Hematopoietic multipotent progenitor cell treated with erythropoietin and hydrocortisone succinate and interleukin-3 and kit ligand, for 17 days (in vitro differentiated cells): ENCODE results near the gene LAMA4.

Source experiments
- DNase-seq: peaks from one replicate; pipeline ENCODE4 v3.0.0-alpha.2; 2015; ENCODE audit warnings: low spot score

The LAMA4 gene

GRCh38 chr6:112272799-112273198, 18.4 kb upstream of the LAMA4 start:
- no peak for DNase-seq

GRCh38 chr6:112270756-112271155, 16.4 kb upstream of the LAMA4 start:
- no peak for DNase-seq

- no peak for DNase-seq
Measured at GRCh38 chr6:112269979-112270566, 15.7 kb upstream of the LAMA4 start.

DNA sequence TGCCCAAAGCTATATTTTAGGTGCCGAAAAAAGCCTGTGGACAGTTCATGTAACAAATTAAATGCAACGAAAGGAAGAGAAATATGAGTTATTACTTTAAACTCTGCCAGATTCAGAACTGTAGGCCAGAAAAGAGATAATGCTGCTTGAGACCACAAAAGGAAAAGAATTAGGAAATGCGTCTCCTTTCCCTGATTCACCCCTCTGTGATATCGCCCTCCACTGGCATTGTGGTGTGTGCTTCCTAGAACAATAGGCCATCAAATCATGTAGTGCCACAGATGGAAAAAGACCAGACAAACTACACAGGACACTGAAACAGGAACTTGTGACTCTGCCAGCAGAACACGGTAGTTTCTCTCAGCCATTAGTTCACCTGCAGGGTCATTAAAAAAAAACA, 14.7 kb upstream of the LAMA4 start:
- DNase-seq = no peak

DNA sequence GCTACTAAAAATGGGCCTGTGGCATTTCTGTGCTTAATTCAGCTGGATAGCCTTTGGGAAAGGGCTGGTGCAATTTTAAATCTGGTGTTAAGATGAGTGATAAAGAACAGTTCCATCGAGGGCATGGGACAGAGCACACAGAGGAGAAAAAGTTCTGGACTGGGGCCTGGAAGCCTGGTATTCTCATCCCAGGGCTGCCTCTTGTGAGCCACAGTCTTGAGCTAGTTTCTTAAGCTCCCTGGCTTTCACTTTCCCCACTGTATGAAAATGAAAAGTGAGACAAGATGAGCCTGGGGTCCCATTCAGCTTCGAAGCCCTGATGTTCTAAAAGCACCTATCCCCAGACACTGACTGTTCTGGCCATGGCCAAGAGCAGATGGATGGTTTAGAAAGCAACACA, 14.3 kb upstream of the LAMA4 start:
- DNase-seq = no peak

- DNase-seq = no peak
Measured at GRCh38 chr6:112268019-112268418, 13.7 kb upstream of the LAMA4 start.

GRCh38 chr6:112266331-112266730, 12.0 kb upstream of the LAMA4 start:
- no peak for DNase-seq

- DNase-seq = no peak
Measured at GRCh38 chr6:112259337-112259675, 4.9 kb upstream of the LAMA4 start.

GRCh38 chr6:112258642-112259336, 4.4 kb upstream of the LAMA4 start:
- DNase-seq = no peak

- DNase-seq = no peak
Measured at GRCh38 chr6:112257178-112257855, 3.0 kb upstream of the LAMA4 start.

GRCh38 chr6:112254921-112255320, 554 bp upstream of the LAMA4 start:
- no peak for DNase-seq

DNA sequence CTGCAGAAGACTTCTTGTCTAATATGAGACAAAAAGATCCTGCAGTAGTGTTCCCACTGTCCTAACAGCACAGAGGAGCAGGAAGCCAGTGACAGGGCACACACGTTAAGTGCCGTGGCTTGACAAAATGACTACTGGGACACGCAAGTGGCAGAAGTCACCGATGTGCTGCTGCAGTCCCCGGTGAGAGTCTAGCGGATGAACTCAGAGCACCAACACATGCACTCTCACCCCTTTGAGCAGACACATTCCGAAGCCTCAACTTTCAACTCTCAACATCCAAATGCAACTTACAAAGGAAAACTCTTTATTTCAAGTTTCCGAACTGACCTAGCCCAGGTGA, 898 bp downstream of the LAMA4 start:
- no peak for DNase-seq

- DNase-seq = no peak
Measured at GRCh38 chr6:112252571-112253497, 1.5 kb downstream of the LAMA4 start.

- no peak for DNase-seq
Measured at GRCh38 chr6:112251171-112251875, 3.0 kb downstream of the LAMA4 start.

DNA sequence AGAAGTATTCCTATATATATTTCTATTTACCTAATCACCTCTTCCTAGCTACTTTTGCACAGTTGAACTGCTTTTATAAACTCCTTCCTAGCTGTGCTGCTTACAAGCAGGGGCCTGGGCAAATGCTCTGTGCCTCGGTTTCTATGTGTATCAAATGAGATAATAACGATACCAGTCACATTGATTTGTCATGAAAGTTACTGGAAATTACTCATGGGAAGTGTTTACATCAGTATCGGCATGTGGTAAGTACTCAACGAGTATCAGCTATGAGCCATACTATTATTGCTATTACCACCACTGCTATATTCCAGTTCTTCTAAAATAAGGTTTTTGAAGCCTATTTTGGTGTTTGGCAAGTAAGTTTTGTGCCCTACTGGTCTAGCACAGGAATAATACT, 4.9 kb downstream of the LAMA4 start:
- no peak for DNase-seq

DNA sequence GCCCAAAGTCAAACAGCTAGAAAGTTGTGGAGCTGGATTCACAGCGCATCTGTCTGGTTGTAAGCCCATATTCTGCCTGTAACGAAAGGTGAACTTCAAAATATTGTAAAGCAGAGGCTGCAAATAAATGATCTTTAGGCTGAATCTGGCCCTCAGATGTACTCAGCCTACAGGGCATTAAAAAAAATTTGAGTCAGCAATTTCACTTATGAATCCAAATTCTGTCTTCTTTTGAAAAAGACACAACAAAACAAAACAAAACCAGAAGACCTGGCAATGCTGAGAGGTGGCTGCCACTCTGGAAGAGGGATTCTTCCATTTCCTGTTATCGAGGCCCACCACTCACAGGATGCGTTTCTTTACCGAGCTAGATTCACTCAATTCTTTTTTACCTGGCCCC, 7.1 kb downstream of the LAMA4 start:
- DNase-seq = no peak

GRCh38 chr6:112245511-112246203, 8.7 kb downstream of the LAMA4 start:
- no peak for DNase-seq

DNA sequence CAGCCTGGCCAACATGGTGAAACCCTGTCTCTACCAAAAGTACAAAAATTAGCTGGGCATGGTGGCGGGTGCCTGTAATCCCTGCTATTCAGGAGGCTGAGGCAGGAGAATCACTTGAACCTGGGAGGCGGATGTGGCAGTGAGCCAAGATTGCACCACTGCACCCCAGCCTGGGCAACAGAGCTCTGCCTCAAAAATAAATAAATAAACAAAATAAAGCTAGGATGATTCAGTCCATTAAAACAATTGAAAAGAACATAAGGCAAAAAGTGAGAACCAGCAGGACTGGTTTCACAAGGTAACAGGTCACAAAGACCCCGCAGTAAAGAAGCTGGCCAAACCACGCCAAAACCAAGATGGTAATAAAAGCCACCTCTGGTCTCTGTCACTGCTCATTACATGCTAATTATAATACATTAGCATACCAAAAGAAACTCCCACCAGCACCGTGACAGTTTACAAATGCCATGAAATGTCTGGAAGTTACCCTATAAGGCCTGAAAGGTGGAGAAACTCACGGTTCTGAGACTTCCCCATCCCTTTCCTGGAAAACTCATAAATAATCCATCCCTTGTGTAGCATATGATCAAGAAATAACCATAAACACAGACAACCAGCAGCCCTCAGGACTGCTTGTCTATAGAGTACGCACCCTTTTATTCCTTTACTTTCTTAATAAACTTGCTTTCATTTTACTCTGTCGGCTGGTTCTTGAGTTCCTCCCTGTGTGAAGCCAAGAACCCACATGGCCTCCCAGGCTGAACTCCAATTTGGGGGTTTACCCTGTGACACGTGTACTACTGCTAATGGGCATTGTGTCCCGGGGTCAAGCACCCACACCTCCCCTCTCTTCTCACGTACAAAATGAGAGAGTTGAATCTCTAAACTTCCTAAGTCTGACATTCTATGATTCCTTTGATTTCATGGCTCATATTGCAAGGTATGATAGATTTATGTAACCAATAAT, 10.2 kb downstream of the LAMA4 start:
- DNase-seq = no peak

DNA sequence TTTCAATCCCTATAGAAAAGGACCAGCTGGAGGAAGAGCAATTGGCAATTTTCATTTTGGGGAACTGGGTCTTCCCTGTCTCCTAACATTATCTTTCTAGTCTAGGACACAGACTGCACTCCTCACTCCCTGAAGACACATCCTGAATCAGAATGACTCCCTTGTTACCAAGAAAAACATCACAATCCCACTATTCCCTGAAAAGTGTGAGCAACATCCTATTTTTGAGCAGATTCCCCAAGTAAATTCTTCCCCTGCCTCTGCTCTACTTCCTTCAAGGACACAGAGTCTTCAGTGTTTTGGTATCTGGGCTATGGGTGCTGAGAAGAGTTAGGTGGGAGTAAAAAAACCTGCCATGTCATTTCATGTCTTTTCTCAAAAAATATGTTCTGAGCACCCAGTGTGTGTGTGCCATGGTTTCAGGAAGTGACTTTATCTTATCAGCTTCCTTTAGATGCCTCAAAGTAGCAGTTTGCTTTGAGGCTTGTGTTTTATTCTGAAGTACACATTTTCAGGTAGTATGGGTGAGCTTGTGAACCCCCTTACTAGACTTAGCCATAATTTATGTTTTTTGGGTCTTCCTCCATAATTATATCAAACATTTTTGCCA, 12.4 kb downstream of the LAMA4 start:
- DNase-seq = no peak

GRCh38 chr6:112237595-112237994, 16.8 kb downstream of the LAMA4 start:
- DNase-seq = no peak
